Stomach (tissue), 4 donors: ENCODE results near the gene PCDHGA8.

Experiments used
- CTCF ChIP-seq, 7 experiments: fragments of 450-650 bp in 4 of 7; fragments of 200-600 bp in 3 of 7; sonication (generic) in 3 of 7; IDR thresholded peaks; one replicate each; pipeline ENCODE4 v1.5.1; 2016 to 2019; ENCODE audit warnings: antibody characterized with exemption in 7 of 7, control low read depth in 2 of 7, mild to moderate bottlenecking in 1 of 7
- EP300 ChIP-seq: sonication (generic); formaldehyde crosslinking; IDR thresholded peaks from one replicate; pipeline ENCODE4 v1.6.1; 2017; ENCODE audit warnings: antibody characterized with exemption
- POLR2A ChIP-seq, 4 donors: fragments of 450-650 bp; IDR thresholded peaks; one replicate each; pipeline ENCODE4 v1.6.1; 2016; ENCODE audit warnings: antibody characterized with exemption in 4 of 4, control low read depth in 2 of 4, mild to moderate bottlenecking in 1 of 4, moderate library complexity in 1 of 4
- POLR2AphosphoS5 ChIP-seq, 3 donors: sonication (generic); formaldehyde crosslinking; IDR thresholded peaks; one replicate each; pipeline ENCODE4 v1.6.1; 2016; ENCODE audit warnings: antibody characterized with exemption in 3 of 3

- TF ChIP-seq CTCF (IDR thresholded peaks at IDR 0.05): no peak
- TF ChIP-seq POLR2AphosphoS5 (IDR thresholded peaks at IDR 0.05): no peak
- TF ChIP-seq POLR2A (IDR thresholded peaks at IDR 0.05): no peak
- no peak for TF ChIP-seq EP300
Observed at GRCh38 chr5:141345327-141345726, 47.1 kb upstream of the PCDHGA8 start.
